ENCODE data around the gene ANKS6.

DNA sequence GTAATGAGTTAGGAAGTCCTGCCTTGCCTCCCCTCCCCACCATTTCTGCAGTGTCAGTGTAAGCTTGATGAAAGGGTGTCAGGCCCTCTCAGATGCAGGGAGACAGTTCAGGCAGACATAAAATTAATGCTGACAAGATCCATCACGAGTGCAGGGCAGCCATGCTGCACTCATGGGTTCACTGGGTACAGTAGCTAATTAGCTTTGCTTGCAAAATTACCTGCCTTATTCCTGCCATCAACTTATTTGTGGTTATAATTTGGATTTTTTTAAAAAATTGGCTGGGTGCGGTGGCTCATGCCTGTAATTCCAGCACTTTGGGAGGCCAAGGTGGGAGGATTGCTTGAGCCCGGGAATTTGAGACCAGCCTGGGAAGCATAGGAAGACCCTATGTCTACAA is 29.1 kb upstream of the ANKS6 start:
- TF ChIP-seq, protein P1, sequence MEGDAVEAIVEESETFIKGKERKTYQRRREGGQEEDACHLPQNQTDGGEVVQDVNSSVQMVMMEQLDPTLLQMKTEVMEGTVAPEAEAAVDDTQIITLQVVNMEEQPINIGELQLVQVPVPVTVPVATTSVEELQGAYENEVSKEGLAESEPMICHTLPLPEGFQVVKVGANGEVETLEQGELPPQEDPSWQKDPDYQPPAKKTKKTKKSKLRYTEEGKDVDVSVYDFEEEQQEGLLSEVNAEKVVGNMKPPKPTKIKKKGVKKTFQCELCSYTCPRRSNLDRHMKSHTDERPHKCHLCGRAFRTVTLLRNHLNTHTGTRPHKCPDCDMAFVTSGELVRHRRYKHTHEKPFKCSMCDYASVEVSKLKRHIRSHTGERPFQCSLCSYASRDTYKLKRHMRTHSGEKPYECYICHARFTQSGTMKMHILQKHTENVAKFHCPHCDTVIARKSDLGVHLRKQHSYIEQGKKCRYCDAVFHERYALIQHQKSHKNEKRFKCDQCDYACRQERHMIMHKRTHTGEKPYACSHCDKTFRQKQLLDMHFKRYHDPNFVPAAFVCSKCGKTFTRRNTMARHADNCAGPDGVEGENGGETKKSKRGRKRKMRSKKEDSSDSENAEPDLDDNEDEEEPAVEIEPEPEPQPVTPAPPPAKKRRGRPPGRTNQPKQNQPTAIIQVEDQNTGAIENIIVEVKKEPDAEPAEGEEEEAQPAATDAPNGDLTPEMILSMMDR (IDR thresholded peaks at IDR 0.05), result no peak
- TF ChIP-seq POLR2A (IDR thresholded peaks at IDR 0.05), result no peak
